Subcutaneous adipose tissue (tissue), 4 donors: Measurements from ENCODE around the gene CDH23. TPM values are rescaled to one million over a fixed set of nuclear protein-coding genes. Genes with fewer than 3 reads are reported as not detected.

Experiments
- CTCF ChIP-seq: fragments of 450-650 bp; IDR thresholded peaks from one replicate; pipeline ENCODE4 v1.5.1; 2016; ENCODE audit warnings: low read depth, mild to moderate bottlenecking, control low read depth, antibody characterized with exemption, moderate library complexity
- total RNA-seq, 4 donors: library from RNA; depleted of rRNA; stranded (reverse); fragments of >200 nt; gene quantifications; one replicate each; pipeline ENCODE4 v1.1.0, GENCODE V29; 2016

Gene CDH23
- total RNA-seq, 4 donors from 2014 or later = 14.3 to 74.8 (median 24.1) TPM

DNA sequence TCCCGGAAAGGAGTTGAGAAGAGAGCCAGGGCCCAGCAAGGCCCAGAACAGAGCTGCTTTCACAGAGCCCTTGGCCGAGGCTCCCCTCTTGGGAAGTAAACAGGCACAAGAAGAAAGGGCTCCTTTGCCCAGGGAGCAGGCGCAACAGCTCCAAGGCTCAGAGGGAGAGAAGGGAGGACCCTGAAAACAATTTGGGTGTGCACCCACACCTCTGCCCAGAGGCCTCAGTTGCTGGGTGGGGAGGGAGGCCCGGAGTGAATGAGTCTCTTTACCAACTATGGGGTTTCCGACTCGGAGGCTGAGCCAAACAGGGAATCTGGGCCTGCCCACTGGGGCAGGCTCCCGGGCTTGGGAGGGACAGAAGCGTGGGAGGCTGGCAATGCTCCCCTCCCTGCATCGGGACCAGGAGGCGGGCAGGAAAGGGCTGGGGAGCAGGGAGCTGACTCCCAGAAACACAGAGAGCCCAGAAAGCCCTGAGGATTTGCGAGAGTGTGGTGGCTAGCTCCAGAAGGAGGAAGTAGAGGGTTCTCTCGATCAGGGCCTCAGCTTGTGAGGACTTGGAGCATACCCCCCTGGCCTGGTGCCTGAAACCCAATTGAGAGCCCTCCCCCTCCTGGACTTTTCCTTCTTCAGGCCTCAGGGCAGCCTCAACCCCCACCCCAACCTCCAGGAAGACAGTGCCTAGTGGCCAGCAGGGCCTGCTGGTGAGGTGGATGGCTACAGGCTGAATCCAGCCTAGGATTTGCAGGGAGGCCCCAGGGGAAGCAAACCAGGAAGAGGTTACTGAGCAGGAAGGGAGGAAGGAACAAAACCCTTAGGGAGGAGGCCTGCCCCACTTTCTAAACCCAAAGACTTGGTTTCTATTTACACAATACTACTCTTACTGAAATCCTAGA is 316.7 kb downstream of the CDH23 start:
- TF ChIP-seq CTCF = no peak

DNA sequence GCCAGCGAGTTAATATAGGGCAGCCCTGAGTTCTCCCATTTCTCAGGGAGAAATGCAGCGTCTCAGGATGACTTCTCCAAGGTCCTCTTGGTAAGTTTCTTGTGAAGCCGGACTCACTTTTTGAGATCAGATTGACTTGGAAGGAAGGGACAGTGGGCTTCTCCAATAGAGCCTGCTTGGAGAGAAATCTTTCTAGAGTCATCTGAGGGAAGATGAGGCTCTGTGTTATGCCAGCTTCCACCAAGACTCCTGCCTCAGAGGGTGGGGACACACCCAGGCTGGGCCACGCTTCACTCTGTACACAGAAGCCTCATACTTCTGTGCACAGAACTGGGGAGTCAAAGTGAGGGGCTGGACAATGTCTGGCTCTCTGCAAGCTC is 317.3 kb downstream of the CDH23 start:
- no peak for TF ChIP-seq CTCF

- no peak for TF ChIP-seq CTCF
Measured at GRCh38 chr10:71714592-71714991, 317.9 kb downstream of the CDH23 start.

DNA sequence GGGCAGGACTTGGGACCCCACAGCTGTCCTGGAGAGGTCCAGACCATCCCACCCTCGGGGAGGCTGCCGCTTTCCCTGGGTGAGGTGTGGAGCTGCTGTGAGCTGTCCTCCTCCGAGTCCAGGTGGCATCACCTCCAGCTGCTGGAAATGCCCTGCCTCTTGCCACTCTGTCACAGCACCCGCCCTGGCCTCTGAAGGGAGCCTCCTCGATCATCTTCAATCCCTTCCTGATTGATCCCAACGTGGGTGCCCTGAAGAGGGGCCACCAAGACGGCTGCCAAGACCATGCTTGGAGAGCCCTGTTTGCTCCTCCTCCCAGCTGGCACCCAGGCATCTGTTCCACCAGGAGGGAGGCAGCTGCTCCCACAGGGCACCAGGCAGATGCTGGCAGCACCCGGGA is 318.3 kb downstream of the CDH23 start:
- TF ChIP-seq CTCF = no peak

- TF ChIP-seq CTCF = no peak
Measured at GRCh38 chr10:71715860-71716259, 319.1 kb downstream of the CDH23 start.

DNA sequence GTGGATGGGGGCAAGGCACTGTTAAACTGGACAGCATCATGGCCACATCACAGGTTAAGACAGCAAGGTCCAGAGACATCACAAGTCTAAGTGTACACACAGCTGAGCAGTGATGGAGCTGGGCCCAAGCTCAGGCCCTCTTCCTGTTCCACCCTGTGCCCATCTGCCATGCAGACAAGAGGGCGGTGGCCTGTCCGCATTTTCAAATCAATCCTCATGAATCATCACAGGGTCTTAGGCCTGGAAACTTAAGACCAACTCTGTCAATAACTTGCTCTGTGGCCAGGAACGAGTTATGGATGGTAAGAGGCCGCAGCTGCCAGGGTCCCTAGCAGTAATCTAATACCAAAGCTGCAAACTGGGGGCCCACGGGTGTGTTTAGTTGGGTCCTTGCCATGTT is 319.7 kb downstream of the CDH23 start:
- TF ChIP-seq CTCF = no peak

- no peak for TF ChIP-seq CTCF
Measured at GRCh38 chr10:71717056-71717455, 320.3 kb downstream of the CDH23 start.
